Measurements from ENCODE around the gene BOLA1.

BOLA1 gene

GRCh38 chr1:149931212-149931790, 31.9 kb downstream of the BOLA1 start:
- Histone ChIP-seq H3K4me3 (ENCODE audit: low read depth, low read length) (no peak overlapping the region), H3K36me3 (peaks cover 5% of the 10 kb centered on the region), H3K9me3 (no peaks in the 10 kb centered on the region), H3K27me3 (no peaks in the 10 kb centered on the region), H3K4me1 (peaks cover 3% of the 10 kb centered on the region; the same call in 1 of the 2 replicates)
- no peak for TF ChIP-seq CTCF (IDR thresholded peaks at IDR 0.05; ENCODE audit: low read depth, low read length)
- no peak for DNase-seq

GRCh38 chr1:149932474-149932873, 33.1 kb downstream of the BOLA1 start:
- no peak for TF ChIP-seq CTCF (IDR thresholded peaks at IDR 0.05; ENCODE audit: low read depth, low read length)

GRCh38 chr1:149933208-149933607, 33.8 kb downstream of the BOLA1 start:
- H3K4me1 ChIP-seq, result peaks cover 11% of the 10 kb centered on the region
- DNase-seq, result no peak
- TF ChIP-seq CTCF (IDR thresholded peaks at IDR 0.05; ENCODE audit: low read depth, low read length), result no peak
- no peaks in the 10 kb centered on the region for H3K9me3 ChIP-seq
- H3K27me3 ChIP-seq, result no peaks in the 10 kb centered on the region
- H3K36me3 ChIP-seq, result no peaks in the 10 kb centered on the region
- H3K4me3 ChIP-seq (ENCODE audit: low read depth, low read length), result no peak overlapping the region

More at GRCh38 chr1:149932474-149932873, 33.1 kb downstream of the BOLA1 start:
- no peaks in the 10 kb centered on the region for H3K9me3 ChIP-seq
- no peak overlapping the region for H3K4me3 ChIP-seq (ENCODE audit: low read depth, low read length)
- no peaks in the 10 kb centered on the region for H3K27me3 ChIP-seq
- peaks cover 6% of the 10 kb centered on the region; the same call in 1 of the 2 replicates for H3K4me1 ChIP-seq
- DNase-seq, result no peak
- H3K36me3 ChIP-seq, result no peaks in the 10 kb centered on the region

- no peak overlapping the region for H3K4me3 ChIP-seq (ENCODE audit: low read depth, low read length)
- H3K27me3 ChIP-seq, result no peaks in the 10 kb centered on the region
- no peaks in the 10 kb centered on the region for H3K36me3 ChIP-seq
- H3K9me3 ChIP-seq, result no peaks in the 10 kb centered on the region
- H3K4me1 ChIP-seq, result peaks cover 8% of the 10 kb centered on the region
- no peak for DNase-seq
- no peak for TF ChIP-seq CTCF (IDR thresholded peaks at IDR 0.05; ENCODE audit: low read depth, low read length)
Observed at GRCh38 chr1:149934356-149934755, 35.0 kb downstream of the BOLA1 start.

GRCh38 chr1:149936170-149936991, 37.0 kb downstream of the BOLA1 start, which contains the start of gene MTMR11:
MTMR11 (minus strand) TSS chr1:149936879; CDS start chr1:149936647, 232 bp downstream.
- Histone ChIP-seq H3K36me3 (no peaks in the 10 kb centered on the region), H3K27me3 (no peaks in the 10 kb centered on the region), H3K4me3 (ENCODE audit: low read depth, low read length) (no peak within 1 kb of the TSS), H3K4me1 (peaks cover 8% of the 10 kb centered on the region), H3K9me3 (no peaks in the 10 kb centered on the region)
- DNase-seq, result no peak
- TF ChIP-seq CTCF (IDR thresholded peaks at IDR 0.05; ENCODE audit: low read depth, low read length), result no peak

Data from BE2C (cell line).